Gastrocnemius medialis (tissue), 4 donors: ENCODE results near the gene CACNA2D3.

Source experiments
- CTCF ChIP-seq, 5 experiments: fragments of 450-650 bp in 3 of 5; fragments of 200-600 bp in 2 of 5; sonication (generic) in 2 of 5; IDR thresholded peaks in 4 of 5; conservative IDR thresholded peaks in 1 of 5; 1 replicate in 4 of 5; 2 replicates in 1 of 5; pipeline ENCODE4 v1.5.1; 2016 to 2019; ENCODE audit warnings: antibody characterized with exemption in 5 of 5, mild to moderate bottlenecking in 3 of 5, moderate library complexity in 3 of 5
- POLR2A ChIP-seq, 2 donors: fragments of 450-650 bp; IDR thresholded peaks; one replicate each; pipeline ENCODE4 v1.6.1; 2017; ENCODE audit warnings: antibody characterized with exemption in 2 of 2, mild to moderate bottlenecking in 2 of 2, moderate library complexity in 2 of 2

GRCh38 chr3:54783611-54784010 is 661.3 kb downstream of the CACNA2D3 start:
- TF ChIP-seq CTCF (IDR thresholded peaks at IDR 0.05 in 4 of 5, conservative IDR thresholded peaks at IDR 0.05 in 1 of 5) (no peak), POLR2A (IDR thresholded peaks at IDR 0.05) (no peak)
